ENCODE results near the gene C12orf43. TPM values are rescaled to one million over a fixed set of nuclear protein-coding genes. Genes with fewer than 3 reads are reported as not detected.

The C12orf43 gene
- total and polyA plus RNA-seq, 2 donors, result 13.1 to 16.4 TPM

- Histone ChIP-seq H3K27ac (ENCODE audit: low read depth) (no peak overlapping the region), H3K36me3 (ENCODE audit: insufficient read depth) (no peaks in the 10 kb centered on the region), H3K4me3 (ENCODE audit: low read depth, low read length) (no peak overlapping the region), H3K4me1 (ENCODE audit: insufficient read depth) (no peaks in the 10 kb centered on the region)
- DNase-seq (ENCODE audit: extremely low spot score), result no peak
- WGBS, result 37% methylated on average over 23 of the region's 23 CpGs
Observed at GRCh38 chr12:120999191-121000120, 16.8 kb downstream of the C12orf43 start.

GRCh38 chr12:120998435-120998834 lies 17.9 kb downstream of the C12orf43 start:
- Histone ChIP-seq H3K4me3 (ENCODE audit: low read depth, low read length) (no peak overlapping the region), H3K36me3 (ENCODE audit: insufficient read depth) (no peaks in the 10 kb centered on the region), H3K4me1 (ENCODE audit: insufficient read depth) (no peaks in the 10 kb centered on the region), H3K27ac (ENCODE audit: low read depth) (no peak overlapping the region)
- 63% methylated on average over 3 of the region's 3 CpGs for WGBS
- DNase-seq (ENCODE audit: extremely low spot score), result no peak

GRCh38 chr12:120997448-120997847 lies 18.8 kb downstream of the C12orf43 start:
- DNase-seq (ENCODE audit: extremely low spot score), result no peak
- no peaks in the 10 kb centered on the region for H3K36me3 ChIP-seq (ENCODE audit: insufficient read depth)
- H3K4me3 ChIP-seq (ENCODE audit: low read depth, low read length), result no peak overlapping the region
- no peaks in the 10 kb centered on the region for H3K4me1 ChIP-seq (ENCODE audit: insufficient read depth)
- WGBS, result 81% methylated on average over 9 of the region's 9 CpGs
- H3K27ac ChIP-seq (ENCODE audit: low read depth), result no peak overlapping the region

GRCh38 chr12:120996133-120996746 lies 20.0 kb downstream of the C12orf43 start:
- Histone ChIP-seq H3K27ac (ENCODE audit: low read depth) (no peak overlapping the region), H3K4me3 (ENCODE audit: low read depth, low read length) (no peak overlapping the region), H3K4me1 (ENCODE audit: insufficient read depth) (no peaks in the 10 kb centered on the region), H3K36me3 (ENCODE audit: insufficient read depth) (no peaks in the 10 kb centered on the region)
- WGBS, result 85% methylated on average over 11 of the region's 11 CpGs
- DNase-seq (ENCODE audit: extremely low spot score), result no peak

GRCh38 chr12:120994589-120995337 lies 21.5 kb downstream of the C12orf43 start:
- WGBS, result 93% methylated on average over 2 of the region's 2 CpGs
- H3K4me3 ChIP-seq (ENCODE audit: low read depth, low read length), result no peak overlapping the region
- no peak for DNase-seq (ENCODE audit: extremely low spot score)
- no peak overlapping the region for H3K27ac ChIP-seq (ENCODE audit: low read depth)
- H3K36me3 ChIP-seq (ENCODE audit: insufficient read depth), result no peaks in the 10 kb centered on the region
- H3K4me1 ChIP-seq (ENCODE audit: insufficient read depth), result no peaks in the 10 kb centered on the region

GRCh38 chr12:120994059-120994458 lies 22.2 kb downstream of the C12orf43 start:
- no peak overlapping the region for H3K4me3 ChIP-seq (ENCODE audit: low read depth, low read length)
- WGBS, result 86% methylated on average over 15 of the region's 15 CpGs
- DNase-seq (ENCODE audit: extremely low spot score), result no peak

GRCh38 chr12:120993496-120993895 lies 22.8 kb downstream of the C12orf43 start:
- H3K27ac ChIP-seq (ENCODE audit: low read depth), result no peak overlapping the region
- no peak for DNase-seq (ENCODE audit: extremely low spot score)
- H3K4me1 ChIP-seq (ENCODE audit: insufficient read depth), result no peaks in the 10 kb centered on the region
- 84% methylated on average over 11 of the region's 11 CpGs for WGBS
- H3K36me3 ChIP-seq (ENCODE audit: insufficient read depth), result no peaks in the 10 kb centered on the region
- H3K4me3 ChIP-seq (ENCODE audit: low read depth, low read length), result no peak overlapping the region

More at GRCh38 chr12:120994059-120994458, 22.2 kb downstream of the C12orf43 start:
- Histone ChIP-seq H3K27ac (ENCODE audit: low read depth) (no peak overlapping the region), H3K4me1 (ENCODE audit: insufficient read depth) (no peaks in the 10 kb centered on the region), H3K36me3 (ENCODE audit: insufficient read depth) (no peaks in the 10 kb centered on the region)

- Histone ChIP-seq H3K4me1 (ENCODE audit: insufficient read depth) (no peaks in the 10 kb centered on the region), H3K36me3 (ENCODE audit: insufficient read depth) (no peaks in the 10 kb centered on the region), H3K4me3 (ENCODE audit: low read depth, low read length) (no peak overlapping the region), H3K27ac (ENCODE audit: low read depth) (no peak overlapping the region)
- DNase-seq (ENCODE audit: extremely low spot score), result no peak
- 90% methylated on average over 1 of the region's 1 CpG for whole genome bisulfite sequencing
Observed at GRCh38 chr12:120992989-120993388, 23.3 kb downstream of the C12orf43 start.

GRCh38 chr12:120991965-120992364 lies 24.3 kb downstream of the C12orf43 start:
- Histone ChIP-seq H3K4me1 (ENCODE audit: insufficient read depth) (no peaks in the 10 kb centered on the region), H3K36me3 (ENCODE audit: insufficient read depth) (no peaks in the 10 kb centered on the region), H3K27ac (ENCODE audit: low read depth) (no peak overlapping the region), H3K4me3 (ENCODE audit: low read depth, low read length) (no peak overlapping the region)
- DNase-seq (ENCODE audit: extremely low spot score), result no peak

- Histone ChIP-seq H3K4me1 (ENCODE audit: insufficient read depth) (no peaks in the 10 kb centered on the region), H3K4me3 (ENCODE audit: low read depth, low read length) (no peak overlapping the region), H3K27ac (ENCODE audit: low read depth) (no peak overlapping the region), H3K36me3 (ENCODE audit: insufficient read depth) (no peaks in the 10 kb centered on the region)
- WGBS, result 69% methylated on average over 2 of the region's 2 CpGs
- DNase-seq (ENCODE audit: extremely low spot score), result no peak
Observed at GRCh38 chr12:120990487-120991055, 25.7 kb downstream of the C12orf43 start.

- H3K4me1 ChIP-seq (ENCODE audit: insufficient read depth), result no peaks in the 10 kb centered on the region
- 90% methylated on average over 3 of the region's 3 CpGs for WGBS
- H3K27ac ChIP-seq (ENCODE audit: low read depth), result no peak overlapping the region
- DNase-seq (ENCODE audit: extremely low spot score), result no peak
- no peak overlapping the region for H3K4me3 ChIP-seq (ENCODE audit: low read depth, low read length)
- H3K36me3 ChIP-seq (ENCODE audit: insufficient read depth), result no peaks in the 10 kb centered on the region
Observed at GRCh38 chr12:120989687-120990086, 26.6 kb downstream of the C12orf43 start.

- no peaks in the 10 kb centered on the region for H3K36me3 ChIP-seq (ENCODE audit: insufficient read depth)
- no peak for DNase-seq (ENCODE audit: extremely low spot score)
- H3K4me3 ChIP-seq (ENCODE audit: low read depth, low read length), result no peak overlapping the region
- 91% methylated on average over 17 of the region's 17 CpGs for WGBS
- H3K27ac ChIP-seq (ENCODE audit: low read depth), result no peak overlapping the region
- H3K4me1 ChIP-seq (ENCODE audit: insufficient read depth), result no peaks in the 10 kb centered on the region
Observed at GRCh38 chr12:120988658-120989057, 27.6 kb downstream of the C12orf43 start.

- Histone ChIP-seq H3K27ac (ENCODE audit: low read depth) (no peak overlapping the region), H3K36me3 (ENCODE audit: insufficient read depth) (no peaks in the 10 kb centered on the region), H3K4me3 (ENCODE audit: low read depth, low read length) (no peak overlapping the region), H3K4me1 (ENCODE audit: insufficient read depth) (no peaks in the 10 kb centered on the region)
- DNase-seq (ENCODE audit: extremely low spot score), result no peak
- 90% methylated on average over 4 of the region's 4 CpGs for WGBS
Observed at GRCh38 chr12:120988234-120988633, 28.1 kb downstream of the C12orf43 start.

All from urinary bladder (tissue), 4 donors.